ENCODE measurements around the gene HIF3A. TPM values are rescaled to one million over a fixed set of nuclear protein-coding genes. Genes with fewer than 3 reads are reported as not detected.

The HIF3A gene
- 12.2 TPM for total RNA-seq

DNA sequence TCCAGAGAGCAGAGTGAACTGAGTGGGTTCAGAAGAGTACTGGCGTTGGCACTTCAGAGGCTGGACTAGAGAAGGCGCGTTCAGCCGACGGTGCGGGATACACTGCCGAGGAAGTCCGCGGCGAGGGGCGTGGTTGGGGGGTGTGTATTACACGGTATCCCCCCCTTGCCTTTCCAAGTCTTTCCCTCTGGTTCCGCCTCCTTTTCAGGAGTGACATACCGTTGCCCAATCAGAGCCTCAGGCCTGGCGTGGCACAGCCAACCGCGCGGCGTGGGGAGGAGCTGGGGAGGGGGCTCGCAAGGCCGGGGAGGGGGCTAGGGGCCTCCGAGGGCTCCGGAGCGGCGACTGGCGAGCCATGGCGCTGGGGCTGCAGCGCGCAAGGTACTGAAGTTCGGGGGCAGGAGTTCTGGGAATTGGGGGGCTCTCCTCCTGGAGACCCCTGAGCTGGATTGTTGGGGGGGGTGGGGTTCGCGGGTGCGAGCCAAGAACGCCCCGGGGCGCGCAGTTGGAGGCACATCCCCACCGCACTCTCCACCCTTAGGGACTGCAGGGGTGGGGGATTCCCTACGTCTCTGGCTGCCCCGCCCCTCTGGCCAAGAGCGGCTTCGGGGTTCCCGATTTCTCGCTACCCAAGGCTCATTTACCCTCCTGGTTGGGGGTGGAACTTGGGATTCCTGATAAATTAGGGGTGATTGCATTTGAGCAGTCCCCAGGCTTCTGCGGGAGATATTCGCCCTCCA lies at the start of gene HIF3A:
HIF3A (plus strand) TSS at position 321 of the 740 bp plus-strand sequence; CDS start at position 356, 35 bp downstream.

GRCh38 chr19:46346821-46347571 lies 50.2 kb downstream of the HIF3A start, which contains the start of gene PPP5C:
Gene PPP5C, plus strand, starts transcription at chr19:46347087. Its CDS starts 10 bp downstream, at chr19:46347097.

Small RNAs within 50 kb of the gene (small RNA-seq; reads per million reads assigned to genes)
- gene RNU6-924P (ENCODE audit: low replicate concordance): not detected

Other genes starting within 250 kb of the HIF3A start
- not detected for gene IGFL3, start 172.4 kb upstream of the HIF3A start, total RNA-seq
- 2.2 TPM for gene IGFL2, start 148.8 kb upstream of the HIF3A start, total RNA-seq
- not detected for gene IGFL1, start 67.3 kb upstream of the HIF3A start, total RNA-seq
- gene PPP5C, start 50.0 kb downstream of the HIF3A start, total RNA-seq: 100 TPM
- gene CCDC8, start 116.5 kb downstream of the HIF3A start, total RNA-seq: 2.2 TPM
- gene PNMA8C, start 131.9 kb downstream of the HIF3A start, total RNA-seq: 19.1 TPM
- gene PNMA8A, start 174.5 kb downstream of the HIF3A start, total RNA-seq: 46.3 TPM
- gene PNMA8B, start 198.8 kb downstream of the HIF3A start, total RNA-seq: 14.4 TPM

Measured in parietal lobe (tissue), 2 donors.